GM23248 (cell line): ENCODE measurements around the gene PCID2. TPM values are rescaled to one million over a fixed set of nuclear protein-coding genes. Genes with fewer than 3 reads are reported as not detected.
A peak's percentile ranks its signal among the peaks of the same experiment; 100 is the strongest.
"Not testable (repeated sequence)": the region's sequence is repeated elsewhere in the genome, so short reads cannot be mapped to it uniquely, and the experiment has no call there.

Experiments used
- DNase-seq: peaks from one replicate; pipeline ENCODE4 v3.0.0-alpha.2; 2015
- H2AFZ ChIP-seq: fragments of 200-600 bp; sonication (generic); 2 replicates; pipeline ENCODE4 v1.6.1; 2016; ENCODE audit warnings: antibody characterized with exemption
- H3F3A ChIP-seq: fragments of 200-600 bp; sonication (generic); 2 replicates; pipeline ENCODE4 v1.6.1; 2016; ENCODE audit warnings: mild to moderate bottlenecking, antibody characterized with exemption, mixed run types; ENCODE audit not compliant: insufficient read depth
- H3K27ac ChIP-seq: fragments of 200-600 bp; sonication (generic); 2 replicates; pipeline ENCODE4 v1.5.1; 2016; ENCODE audit warnings: mild to moderate bottlenecking
- H3K27me3 ChIP-seq: fragments of 200-600 bp; sonication (generic); replicated peaks from 2 replicates; pipeline ENCODE4 v1.6.1; 2016; ENCODE audit warnings: mild to moderate bottlenecking; ENCODE audit not compliant: insufficient read depth
- H3K36me3 ChIP-seq: fragments of 200-600 bp; sonication (generic); 2 replicates; pipeline ENCODE4 v1.6.1; 2016; ENCODE audit warnings: low read depth, mild to moderate bottlenecking
- H3K4me1 ChIP-seq: fragments of 200-600 bp; sonication (generic); 2 replicates; pipeline ENCODE4 v1.6.1; 2016; ENCODE audit warnings: mild to moderate bottlenecking; ENCODE audit not compliant: insufficient read depth
- H3K4me2 ChIP-seq: fragments of 200-600 bp; sonication (generic); one replicate; pipeline ENCODE4 v1.6.1; 2016; ENCODE audit warnings: mild to moderate bottlenecking; ENCODE audit not compliant: unreplicated experiment
- H3K4me3 ChIP-seq: fragments of 200-600 bp; sonication (generic); 2 replicates; pipeline ENCODE4 v1.5.1; 2016; ENCODE audit warnings: mild to moderate bottlenecking
- H3K79me2 ChIP-seq: fragments of 200-600 bp; sonication (generic); 2 replicates; pipeline ENCODE4 v1.6.1; 2016; ENCODE audit warnings: mild to moderate bottlenecking; ENCODE audit not compliant: insufficient read depth
- H3K9ac ChIP-seq: fragments of 200-600 bp; sonication (generic); 2 replicates; pipeline ENCODE4 v1.6.1; 2016; ENCODE audit warnings: mild to moderate bottlenecking
- H3K9me2 ChIP-seq: fragments of 200-600 bp; sonication (generic); 2 replicates; pipeline ENCODE4 v1.6.1; 2016; ENCODE audit warnings: mixed run types, mild to moderate bottlenecking, moderate library complexity; ENCODE audit not compliant: insufficient read depth
- H3K9me3 ChIP-seq: fragments of 200-600 bp; sonication (generic); one replicate; pipeline ENCODE4 v1.6.1; 2017; ENCODE audit warnings: low read depth
- H4K20me1 ChIP-seq: fragments of 200-600 bp; sonication (generic); 2 replicates; pipeline ENCODE4 v1.6.0; 2016; ENCODE audit not compliant: insufficient read depth
- EZH2 ChIP-seq: fragments of 200-600 bp; sonication (generic); IDR thresholded peaks from 2 replicates; pipeline ENCODE4 v1.6.1; 2018; ENCODE audit warnings: antibody characterized with exemption, mild to moderate bottlenecking; ENCODE audit not compliant: insufficient read depth, poor library complexity, severe bottlenecking
- EZH2phosphoT487 ChIP-seq: fragments of 200-600 bp; sonication (generic); IDR thresholded peaks from 2 replicates; pipeline ENCODE4 v1.6.1; 2018; ENCODE audit warnings: antibody characterized with exemption, moderate library complexity, mild to moderate bottlenecking, low read depth; ENCODE audit not compliant: insufficient read depth
- WGBS, 2 experiments: methylation state at CpG; one replicate each; pipeline ENCODE4 v1.1.6; 2015 to 2017; ENCODE audit warnings: low lambda C conversion rate in 2 of 2, low coverage in 1 of 2; ENCODE audit errors: missing lambda C conversion rate in 2 of 2; 5-methylcytosine and 5-hydroxymethylcytosine counted together
- in situ Hi-C: fragments of 300-500 bp; cut with MboI; formaldehyde crosslinking; loops from 2 replicates; pipeline ENCODE4 v1.15.0; 2020
- polyA plus RNA-seq: library from polyadenylated mRNA; unstranded; fragments of >200 nt; fragmentation: Nextera tagmentation; extraction: Ambion mirVana; gene quantifications from 2 replicates; pipeline ENCODE4 v1.2.1, GENCODE V29; 2016
- total RNA-seq: library from RNA; depleted of rRNA; stranded (reverse); fragments of >200 nt; shearing (Covaris generic); gene quantifications from 2 replicates; pipeline ENCODE4 v1.2.3, GENCODE V29; 2014; rRNA removed

PCID2 gene
- 60.7 and 67.9 TPM in 2 replicates for total RNA-seq
- polyA plus RNA-seq, result 58.3 and 58.6 TPM in 2 replicates

GRCh38 chr13:113208421-113209335, at the start of gene PCID2:
Gene PCID2, minus strand, starts transcription at chr13:113208669. Its CDS starts 35 bp downstream, at chr13:113208634.
- DNase-seq, result peak; percentile 96
- H3K9me2 ChIP-seq, result no peaks in the 10 kb centered on the region
- H2AFZ ChIP-seq, result peak within 1 kb of the TSS; percentile 65
- peaks cover 9% of the 10 kb centered on the region; the same call in 1 of the 2 replicates for H3K36me3 ChIP-seq
- no peaks in the 10 kb centered on the region for H3K27me3 ChIP-seq
- peaks cover 83% of the 10 kb centered on the region for H3K79me2 ChIP-seq
- H3K4me1 ChIP-seq, result peaks cover 41% of the 10 kb centered on the region
- H3K4me2 ChIP-seq, result peak within 1 kb of the TSS; percentile 87
- peak within 1 kb of the TSS; percentile 95 for H3K4me3 ChIP-seq
- TF ChIP-seq EZH2 (no peak), EZH2phosphoT487 (no peak)
- H3F3A ChIP-seq, result peaks cover 33% of the 10 kb centered on the region
- no peaks in the 10 kb centered on the region for H3K9me3 ChIP-seq
- H3K27ac ChIP-seq, result peak within 1 kb of the TSS; percentile 97
- peaks cover 14% of the 10 kb centered on the region for H4K20me1 ChIP-seq
- WGBS, 2 experiments, result 2% methylated on average over 50 to 53 of the region's 103 CpGs
- in situ Hi-C loops, result no loop called here
- peak within 1 kb of the TSS; percentile 98 for H3K9ac ChIP-seq

- H3K79me2 ChIP-seq, DNase-seq, H3K9me3 ChIP-seq, H4K20me1 ChIP-seq, H3K27ac ChIP-seq, H3K27me3 ChIP-seq, H3K4me2 ChIP-seq, H3K4me1 ChIP-seq, in situ Hi-C loops, H3K4me3 ChIP-seq, H3K9me2 ChIP-seq, H2AFZ ChIP-seq, H3K9ac ChIP-seq: not testable (repeated sequence)
- 98 to 99% methylated on average over 6 of the region's 6 CpGs for WGBS, 2 experiments
- Histone ChIP-seq H3K36me3 (peaks cover 51% of the 10 kb centered on the region), H3F3A (peaks cover 11% of the 10 kb centered on the region; the same call in 1 of the 2 replicates)
Observed at GRCh38 chr13:113257908-113258307, 49.4 kb upstream of the PCID2 start.

GRCh38 chr13:113252516-113253095, 44.1 kb upstream of the PCID2 start:
- peaks cover 11% of the 10 kb centered on the region; the same call in 1 of the 2 replicates for H3F3A ChIP-seq
- H4K20me1 ChIP-seq, result no peaks in the 10 kb centered on the region
- in situ Hi-C loops, result no loop called here
- H3K4me2 ChIP-seq, result no peak overlapping the region
- H3K4me1 ChIP-seq, result no peaks in the 10 kb centered on the region
- no peak overlapping the region for H2AFZ ChIP-seq
- no peak overlapping the region for H3K4me3 ChIP-seq
- H3K79me2 ChIP-seq, result no peaks in the 10 kb centered on the region
- H3K9me3 ChIP-seq, result no peaks in the 10 kb centered on the region
- DNase-seq, result no peak
- 87 to 91% methylated on average over 11 of the region's 11 CpGs for WGBS, 2 experiments
- no peak overlapping the region for H3K27ac ChIP-seq
- no peak overlapping the region for H3K9ac ChIP-seq
- no peaks in the 10 kb centered on the region for H3K27me3 ChIP-seq
- H3K9me2 ChIP-seq, result no peaks in the 10 kb centered on the region
- no peak for TF ChIP-seq EZH2
- no peak for TF ChIP-seq EZH2phosphoT487
- peaks cover 68% of the 10 kb centered on the region for H3K36me3 ChIP-seq

- in situ Hi-C loops, result no loop called here
- Histone ChIP-seq H3K4me1 (no peaks in the 10 kb centered on the region), H3K36me3 (peaks cover 72% of the 10 kb centered on the region), H3K9ac (no peak overlapping the region), H3K4me2 (no peak overlapping the region), H3K4me3 (no peak overlapping the region), H3K9me3 (no peaks in the 10 kb centered on the region), H4K20me1 (no peaks in the 10 kb centered on the region), H3F3A (no peaks in the 10 kb centered on the region), H2AFZ (no peak overlapping the region), H3K27ac (no peak overlapping the region), H3K9me2 (no peaks in the 10 kb centered on the region), H3K27me3 (no peaks in the 10 kb centered on the region), H3K79me2 (no peaks in the 10 kb centered on the region)
- peak; percentile 30 for DNase-seq
- WGBS, 2 experiments, result 78% methylated on average over 10 of the region's 10 CpGs
- TF ChIP-seq EZH2 (no peak), EZH2phosphoT487 (no peak)
Observed at GRCh38 chr13:113245849-113246796, 37.7 kb upstream of the PCID2 start.
